Measurements from ENCODE around the gene ING3.

GRCh38 chr7:120997882-120998474 lies 47.4 kb downstream of the ING3 start:
- TF ChIP-seq CTCF (IDR thresholded peaks at IDR 0.05; ENCODE audit: borderline replicate concordance, extremely low read depth, low read length, poor library complexity, severe bottlenecking): no peak
- TF ChIP-seq EZH2 (IDR thresholded peaks at IDR 0.05; ENCODE audit: borderline replicate concordance, low read depth, low read length, severe bottlenecking): no peak
